H1 (cell line): ENCODE measurements around the gene MUS81. TPM values are rescaled to one million over a fixed set of nuclear protein-coding genes. Genes with fewer than 3 reads are reported as not detected.

Experiments
- CTCF ChIA-PET: fragments of 300-600 bp; sonication (Branson Sonifier 250); formaldehyde crosslinking; loops from one replicate; lab custom pipeline; 2021; ENCODE audit not compliant: partially characterized antibody; lab: Charles Lee
- POLR2A ChIA-PET: fragments of 300-600 bp; sonication (Branson Sonifier 250); formaldehyde crosslinking; loops from one replicate; lab custom pipeline; 2021; ENCODE audit warnings: inconsistent platforms; ENCODE audit not compliant: partially characterized antibody; lab: Charles Lee
- DNase-seq, 2 experiments: peaks; one replicate each; pipeline versions ENCODE4 v3.0.0 to v3.0.0-alpha.2; 2010 to 2022; ENCODE audit warnings: low spot score in 2 of 2, low read depth in 1 of 2, mixed read lengths in 1 of 2
- FAIRE-seq: peaks from 2 replicates; lab custom pipeline; 2011; peaks lifted over from hg19 to GRCh38; lab: Jason Lieb, UNC
- H2AFZ ChIP-seq: 2 replicates; pipeline ENCODE4 v1.8.1; 2012; ENCODE audit warnings: low read length, inconsistent platforms
- H2AK5ac ChIP-seq: 2 replicates; pipeline ENCODE4 v1.6.1; 2013; ENCODE audit warnings: low read depth, low read length
- H2BK120ac ChIP-seq: replicated peaks from 2 replicates; pipeline ENCODE3; 2013; ENCODE audit warnings: low read depth, low read length, inconsistent platforms
- H2BK12ac ChIP-seq: 2 replicates; pipeline ENCODE4 v1.6.1; 2013; ENCODE audit warnings: low read depth, low read length
- H2BK15ac ChIP-seq: 2 replicates; pipeline ENCODE4 v1.6.1; 2013; ENCODE audit warnings: low read length
- H2BK20ac ChIP-seq: 2 replicates; pipeline ENCODE4 v1.6.1; 2013; ENCODE audit warnings: low read length
- H2BK5ac ChIP-seq: 2 replicates; pipeline ENCODE4 v1.6.1; 2013; ENCODE audit warnings: low read depth, low read length
- H3K14ac ChIP-seq: 2 replicates; pipeline ENCODE4 v1.6.1; 2013; ENCODE audit warnings: inconsistent platforms; ENCODE audit not compliant: insufficient read length
- H3K18ac ChIP-seq: 2 replicates; pipeline ENCODE4 v1.6.1; 2013; ENCODE audit warnings: low read length; ENCODE audit errors: extremely low read depth
- H3K23ac ChIP-seq: 2 replicates; pipeline ENCODE4 v1.6.1; 2013; ENCODE audit warnings: inconsistent platforms; ENCODE audit not compliant: insufficient read length
- H3K23me2 ChIP-seq: 2 replicates; pipeline ENCODE4 v1.6.1; 2013; ENCODE audit warnings: low read depth, low read length
- H3K27ac ChIP-seq: 2 replicates; pipeline ENCODE4 v1.6.1; 2011; ENCODE audit warnings: low read depth, low read length, inconsistent platforms
- H3K27me3 ChIP-seq, 4 experiments: replicated peaks in 1 of 4; 1 replicate in 1 of 4; 2 replicates in 3 of 4; pipeline versions ENCODE4 v1.6.1 to v1.8.1; 2011 to 2013; ENCODE audit warnings: low read length in 3 of 4, mild to moderate bottlenecking in 3 of 4, inconsistent platforms in 2 of 4, mixed read lengths in 2 of 4, moderate library complexity in 1 of 4; ENCODE audit not compliant: control insufficient read depth in 3 of 4, insufficient read depth in 3 of 4; ENCODE audit errors: extremely low read depth in 1 of 4
- H3K36me3 ChIP-seq, 4 experiments: 2 replicates each; pipeline versions ENCODE4 v1.6.1 to v1.8.1; 2011 to 2013; ENCODE audit warnings: mild to moderate bottlenecking in 4 of 4, low read length in 3 of 4, moderate library complexity in 2 of 4, control low read depth in 1 of 4, inconsistent platforms in 1 of 4; ENCODE audit not compliant: insufficient read depth in 4 of 4, control insufficient read depth in 2 of 4
- H3K4ac ChIP-seq: replicated peaks from 2 replicates; pipeline ENCODE3; 2013; ENCODE audit warnings: low read length, low read depth, mixed read lengths, inconsistent platforms; ENCODE audit not compliant: insufficient read length
- H3K4me1 ChIP-seq, 4 experiments: replicated peaks in 1 of 4; 1 replicate in 1 of 4; 2 replicates in 3 of 4; pipeline versions ENCODE4 v1.6.1 to v1.8.1; 2011 to 2013; ENCODE audit warnings: low read length in 3 of 4, inconsistent platforms in 2 of 4, mixed read lengths in 1 of 4; ENCODE audit not compliant: insufficient read depth in 4 of 4, control insufficient read depth in 3 of 4
- H3K4me2 ChIP-seq, 2 experiments: 2 replicates each; pipeline versions ENCODE4 v1.6.1 to v1.8.1; 2011 to 2013; ENCODE audit warnings: low read depth in 2 of 2, low read length in 2 of 2, control low read depth in 1 of 2, inconsistent platforms in 1 of 2, mild to moderate bottlenecking in 1 of 2; ENCODE audit not compliant: insufficient read depth in 1 of 2
- H3K4me3 ChIP-seq, 4 experiments: fragments of 200-600, 300-600 bp in 1 of 4; sonication (generic), shearing (Covaris generic), sonication (Bioruptor Twin) in 1 of 4; 2 replicates each; pipeline versions ENCODE4 v1.5.1 to v1.8.1; 2011 to 2016; ENCODE audit warnings: low read length in 4 of 4, low read depth in 3 of 4, control low read depth in 2 of 4, inconsistent platforms in 2 of 4, mild to moderate bottlenecking in 2 of 4, mixed read lengths in 1 of 4, moderate library complexity in 1 of 4; ENCODE audit not compliant: insufficient read depth in 2 of 4; ENCODE audit errors: extremely low read depth in 1 of 4
- H3K56ac ChIP-seq: replicated peaks from 2 replicates; pipeline ENCODE3; 2013; ENCODE audit warnings: low read depth, mild to moderate bottlenecking, mixed read lengths, low read length, inconsistent platforms; ENCODE audit not compliant: insufficient read length
- H3K79me1 ChIP-seq: 2 replicates; pipeline ENCODE4 v1.6.1; 2013; ENCODE audit warnings: low read depth, low read length, control low read depth
- H3K79me2 ChIP-seq, 2 experiments: 2 replicates each; pipeline versions ENCODE4 v1.6.1 to v1.8.1; 2012 to 2013; ENCODE audit warnings: low read length in 2 of 2, mild to moderate bottlenecking in 2 of 2, inconsistent platforms in 1 of 2; ENCODE audit not compliant: insufficient read depth in 2 of 2, control insufficient read depth in 1 of 2
- H3K9ac ChIP-seq, 4 experiments: replicated peaks in 1 of 4; 1 replicate in 1 of 4; 2 replicates in 3 of 4; pipeline versions ENCODE4 v1.6.1 to v1.8.1; 2011 to 2013; ENCODE audit warnings: low read depth in 3 of 4, low read length in 3 of 4, control low read depth in 2 of 4, mild to moderate bottlenecking in 2 of 4, moderate library complexity in 2 of 4, inconsistent platforms in 1 of 4; ENCODE audit errors: extremely low read depth in 1 of 4
- H3K9me3 ChIP-seq, 2 experiments: 2 replicates each; pipeline versions ENCODE4 v1.6.1 to v1.8.1; 2012 to 2013; ENCODE audit warnings: mild to moderate bottlenecking in 2 of 2, moderate library complexity in 2 of 2, control low read depth in 1 of 2, inconsistent platforms in 1 of 2, low read depth in 1 of 2, low read length in 1 of 2, mixed read lengths in 1 of 2; ENCODE audit not compliant: insufficient read depth in 2 of 2
- H4K20me1 ChIP-seq, 2 experiments: replicated peaks in 1 of 2; 2 replicates each; pipeline versions ENCODE3 to v1.8.1; 2011 to 2013; ENCODE audit warnings: inconsistent platforms in 2 of 2, low read length in 2 of 2, mild to moderate bottlenecking in 1 of 2; ENCODE audit not compliant: insufficient read depth in 2 of 2, control insufficient read depth in 1 of 2
- H4K5ac ChIP-seq: 2 replicates; pipeline ENCODE4 v1.6.1; 2013; ENCODE audit warnings: low read length, low read depth, mixed read lengths, inconsistent platforms; ENCODE audit not compliant: insufficient read length
- H4K8ac ChIP-seq: 2 replicates; pipeline ENCODE4 v1.8.0; 2013; ENCODE audit warnings: mild to moderate bottlenecking, moderate library complexity, low read length, inconsistent platforms; ENCODE audit not compliant: insufficient read depth; ENCODE audit errors: extremely low read depth
- H4K91ac ChIP-seq: replicated peaks from 2 replicates; pipeline ENCODE3; 2013; ENCODE audit warnings: low read length, mixed read lengths, inconsistent platforms; ENCODE audit not compliant: insufficient read length
- EP300 ChIP-seq, 2 experiments: IDR thresholded peaks; 1 replicate in 1 of 2; 2 replicates in 1 of 2; pipeline ENCODE4 v1.6.1; 2011 to 2012; ENCODE audit warnings: low read depth in 2 of 2, low read length in 2 of 2, mild to moderate bottlenecking in 2 of 2, borderline replicate concordance in 1 of 2, inconsistent platforms in 1 of 2, moderate library complexity in 1 of 2
- HDAC6 ChIP-seq: IDR thresholded peaks from one replicate; pipeline ENCODE4 v1.7.1; 2012; ENCODE audit warnings: low read depth, mild to moderate bottlenecking, inconsistent platforms, low read length, moderate library complexity
- MAFK ChIP-seq: IDR thresholded peaks from 2 replicates; pipeline ENCODE4 v1.6.1; 2012; ENCODE audit warnings: low read depth, mild to moderate bottlenecking, improper control_type of control experiment, low read length
- PHF8 ChIP-seq: fragments of 200-600 bp; sonication (generic); conservative IDR thresholded peaks from 2 replicates; pipeline ENCODE4 v1.7.1; 2012; ENCODE audit warnings: low read depth, mild to moderate bottlenecking, inconsistent platforms, low read length, moderate library complexity
- POLR2A ChIP-seq, 2 experiments: IDR thresholded peaks; 1 replicate in 1 of 2; 2 replicates in 1 of 2; pipeline ENCODE4 v1.6.1; 2011; ENCODE audit warnings: low read depth in 2 of 2, low read length in 2 of 2, mild to moderate bottlenecking in 2 of 2; ENCODE audit errors: control extremely low read depth in 1 of 2
- RNF2 ChIP-seq: fragments of 200-900, 300-1000 bp; sonication (generic); IDR thresholded peaks from 2 replicates; pipeline ENCODE4 v1.7.1; 2016; ENCODE audit warnings: borderline replicate concordance, low read depth, mild to moderate bottlenecking, antibody characterized with exemption, low read length; ENCODE audit not compliant: poor library complexity, severe bottlenecking; ENCODE audit errors: missing control alignments
- TCF12 ChIP-seq: IDR thresholded peaks from 2 replicates; pipeline ENCODE4 v1.6.1; 2011; ENCODE audit warnings: low read depth, mild to moderate bottlenecking, low read length
- WGBS, 2 experiments: shearing (Covaris generic) in 1 of 2; methylation state at CpG; one replicate each; pipeline versions ENCODE4 v1.1.6 to v1.1.7; 2013 to 2015; ENCODE audit warnings: low lambda C conversion rate in 2 of 2, mixed read lengths in 2 of 2, inconsistent platforms in 1 of 2, low coverage in 1 of 2, missing lambda C conversion rate in 1 of 2; ENCODE audit not compliant: insufficient replicate concordance in 2 of 2, insufficient coverage in 1 of 2, insufficient read length in 1 of 2; ENCODE audit errors: extremely low coverage in 1 of 2, missing lambda C conversion rate in 1 of 2; 5-methylcytosine and 5-hydroxymethylcytosine counted together
- polyA plus RNA-seq, 7 experiments: library from polyadenylated mRNA; depleted of rRNA in 3 of 7; stranded (reverse) in 5 of 7; unstranded in 2 of 7; fragments of >200 nt in 5 of 7; fragments of 200-250 nt in 2 of 7; gene quantifications; 1 replicate in 5 of 7; 2 replicates in 1 of 7; 4 replicates in 1 of 7; pipeline versions ENCODE4 v1.2.1 to v1.2.3, GENCODE V29; 2011 to 2013; ENCODE audit warnings: missing spikeins in 2 of 7, mixed read lengths in 2 of 7
- total RNA-seq: library from RNA; stranded (reverse); fragmentation: NEBNext Ultra II Directional; extraction: Animal tissue kit (Norgen Biotek cat#: 25700); gene quantifications from 2 replicates; pipeline ENCODE4 v1.2.1, GENCODE V29; 2021

Gene MUS81
- total and polyA plus RNA-seq, 2 of the 8 experiments (the other 6 are each of a cell fraction or from before 2014, with no cell fraction given) = 30.2 to 31.5 TPM

- Histone ChIP-seq H3K56ac (no peak overlapping the region), H3K36me3 (no peaks in the 10 kb centered on the region), H2BK120ac (no peak overlapping the region), H3K23me2 (no peaks in the 10 kb centered on the region), H4K8ac (no peak overlapping the region), H3K4me3 (no peak overlapping the region), H3K18ac (no peak overlapping the region), H3K4ac (no peak overlapping the region), H3K27me3 (peaks cover 4 to 24% (median 15%) of the 10 kb centered on the region in 4 experiments), H2BK20ac (no peak overlapping the region), H3K79me2 (no peaks in the 10 kb centered on the region), H3K4me1 (peaks cover 0 to 6% (median 2%) of the 10 kb centered on the region in 4 experiments; a peak in 4 of 7 replicates), H2BK15ac (no peak overlapping the region), H3K4me2 (no peak overlapping the region), H4K20me1 (no peaks in the 10 kb centered on the region), H2AK5ac (no peak overlapping the region), H4K91ac (no peak overlapping the region), H2BK12ac (no peak overlapping the region), H3K14ac (no peak overlapping the region), H3K9ac (no peak overlapping the region), H3K9me3 (no peaks in the 10 kb centered on the region), H3K79me1 (no peaks in the 10 kb centered on the region), H3K23ac (no peak overlapping the region), H2AFZ (no peak overlapping the region), H3K27ac (no peak overlapping the region), H4K5ac (no peak overlapping the region), H2BK5ac (no peak overlapping the region)
- 87% methylated on average over 5 of the region's 5 CpGs; no CpG with 5 or more reads in 1 of the 2 experiments for WGBS, 2 experiments
- TF ChIP-seq PHF8 = no peak
- TF ChIP-seq EP300 (IDR thresholded peaks at IDR 0.05; ENCODE audit: borderline replicate concordance in 1 of 2, low read depth in 2 of 2, low read length in 2 of 2) = no peak
- TF ChIP-seq HDAC6 = no peak
- no peak for TF ChIP-seq MAFK
- TF ChIP-seq RNF2 = no peak
- TF ChIP-seq POLR2A (IDR thresholded peaks at IDR 0.05; ENCODE audit: control extremely low read depth in 1 of 2, low read depth in 2 of 2, low read length in 2 of 2) = no peak
- no peak for TF ChIP-seq TCF12
- POLR2A ChIA-PET = interaction anchor here (1.3 to 1.6 kb wide), 3 partner anchors 8 to 48 kb away, joined by 4 read pairs; no protein-coding TSS in a partner anchor
- no peak for FAIRE-seq
- no peak for DNase-seq
- CTCF ChIA-PET = interaction anchor here (0.6 to 11.7 kb wide), 8 partner anchors 9 to 89 kb away, joined by 3 to 212 read pairs (median 4); partner anchors contain the start of genes CCDC85B, FIBP and MUS81
Measured at GRCh38 chr11:65906602-65907001, 46.4 kb downstream of the MUS81 start.
